Stimulated activated CD8-positive, alpha-beta memory T cell treated with anti-CD3 and anti-CD28 coated beads, Interleukin-15, amount 100 ng/mL, for 24 hours (primary cell): ENCODE measurements around the gene SALL2.
A peak's percentile ranks its signal among the peaks of the same experiment; 100 is the strongest.

Experiments
- DNase-seq: peaks from one replicate; pipeline ENCODE4 v3.0.0-alpha.2; 2020; ENCODE audit warnings: low read depth

SALL2 gene

DNA sequence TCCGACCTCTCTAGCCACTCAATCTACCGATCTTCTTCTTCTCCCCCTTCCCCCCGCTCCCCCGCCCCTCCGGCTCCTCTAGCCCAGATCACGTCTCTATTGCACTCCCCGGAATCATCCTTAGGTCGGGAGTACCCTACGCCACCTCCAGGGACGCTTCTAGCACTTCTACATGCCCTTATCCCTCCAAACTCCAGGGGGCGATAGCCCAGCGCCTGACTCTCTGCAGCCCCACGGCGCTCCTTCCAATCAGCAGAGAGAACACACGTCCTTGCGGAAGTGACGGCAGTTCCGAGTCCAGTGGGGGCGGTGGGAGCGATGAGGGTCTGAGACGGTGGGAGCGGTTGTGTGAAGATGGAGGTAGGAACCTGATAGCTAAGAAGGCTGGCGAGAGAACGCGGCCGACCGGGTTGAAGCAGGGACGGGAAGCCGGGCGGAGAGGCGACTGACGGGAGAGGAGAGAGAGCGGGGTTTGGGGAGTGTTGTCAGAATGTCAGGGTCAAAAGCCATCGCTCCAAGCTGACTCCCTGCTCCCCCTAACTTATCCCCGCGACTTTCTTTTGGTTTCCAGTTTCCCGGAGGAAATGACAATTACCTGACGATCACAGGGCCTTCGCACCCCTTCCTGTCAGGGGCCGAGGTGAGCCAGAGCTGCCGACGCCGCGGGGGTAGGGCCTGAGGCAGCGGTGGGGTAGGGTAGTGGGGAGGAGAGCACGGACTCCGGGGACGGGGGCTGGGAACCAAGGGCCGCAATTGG lies 49.0 kb downstream of the SALL2 start, which contains the start of the genes RAB2B and TOX4:
Gene RAB2B, minus strand, starts transcription at position 35 of the 757 bp plus-strand sequence. CDS start 87 bp downstream, outside the sequence.
Gene TOX4, plus strand, starts transcription at position 271 of the 757 bp plus-strand sequence. Its CDS starts 84 bp downstream, at position 355.
- DNase-seq, result peak; percentile 64

DNA sequence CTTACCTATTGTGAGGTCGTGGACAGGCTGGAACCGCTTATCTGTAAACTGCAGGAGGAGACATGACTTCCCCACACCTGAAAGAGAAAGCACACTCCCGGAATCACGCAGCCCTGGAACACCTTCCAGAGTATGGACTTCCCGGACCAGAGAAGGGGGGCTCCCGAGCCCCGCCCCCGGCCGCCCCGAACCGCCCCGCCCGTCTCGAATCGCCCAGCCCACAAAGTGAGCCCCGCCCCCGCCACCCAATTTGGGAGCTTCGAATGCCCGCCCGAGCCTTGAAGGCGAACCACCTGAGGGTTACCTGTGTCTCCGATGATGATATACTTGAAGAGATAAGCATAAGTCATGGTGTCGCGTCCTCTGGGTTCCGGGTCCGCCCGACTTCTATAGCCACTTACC lies 49.6 kb downstream of the SALL2 start:
- peak; percentile 61 for DNase-seq

DNA sequence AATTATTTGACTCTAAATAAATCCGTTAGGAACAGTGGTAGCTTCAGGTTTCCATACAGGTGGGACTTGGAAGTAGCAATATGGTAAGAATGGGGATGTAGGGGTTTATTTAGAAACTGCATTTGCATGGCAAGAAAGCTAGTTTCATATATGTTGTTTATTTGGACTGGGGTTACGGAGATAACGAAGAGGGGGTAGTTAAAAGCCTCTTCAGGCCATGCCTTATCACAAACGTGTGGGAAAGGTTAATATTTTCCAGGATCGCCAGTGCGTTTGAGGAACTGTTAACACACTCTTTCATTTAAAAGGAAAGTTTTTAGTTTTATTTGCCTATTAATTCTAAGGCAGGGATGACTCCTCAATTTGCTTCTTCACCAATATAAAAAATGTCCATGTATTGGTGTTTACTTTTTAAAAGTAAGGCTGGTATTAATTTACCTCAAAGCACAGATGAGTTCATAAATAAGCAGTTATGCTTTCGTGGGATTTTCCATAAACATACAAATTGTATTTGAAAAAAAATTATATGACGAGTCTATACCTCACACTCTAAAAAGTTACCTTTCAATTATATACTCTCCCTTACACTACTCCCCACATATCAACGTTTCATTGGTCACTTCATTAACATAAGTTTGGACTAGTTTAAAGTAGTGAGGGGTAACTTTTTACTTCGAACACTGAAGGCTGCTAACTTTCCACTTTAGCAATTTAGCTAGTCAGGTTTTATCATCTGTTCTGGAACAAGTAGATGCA lies 50.2 kb downstream of the SALL2 start:
- DNase-seq, result no peak
